WTC11 (cell line): Measurements from ENCODE around the gene TAF6. TPM values are rescaled to one million over a fixed set of nuclear protein-coding genes. Genes with fewer than 3 reads are reported as not detected.

Experiments
- ATAC-seq: fragments of 200-7000 bp; cut with Tn5 transposase; 2 replicates; pipeline ENCODE4 v1.10.0; 2021; ENCODE audit warnings: mild to moderate bottlenecking, moderate library complexity
- CTCF ChIA-PET: fragments of 300-600 bp; sonication (Branson Sonifier 250); formaldehyde crosslinking; loops from one replicate; lab custom pipeline; 2021; ENCODE audit warnings: antibody characterized with exemption; lab: Charles Lee
- POLR2A ChIA-PET: fragments of 350-600 bp; sonication (Branson Sonifier 250); formaldehyde crosslinking; loops from one replicate; lab custom pipeline; 2021; ENCODE audit warnings: antibody characterized with exemption; lab: Charles Lee
- DNase-seq: peaks from one replicate; pipeline ENCODE4 v3.0.0; 2021; ENCODE audit warnings: low spot score
- H3K27ac Mint-ChIP-seq: 2 replicates; pipeline ENCODE4 v1.8.0; 2021; ENCODE audit warnings: mixed read lengths
- H3K27me3 Mint-ChIP-seq: 2 replicates; pipeline ENCODE4 v1.8.0; 2021; ENCODE audit warnings: low read depth, mild to moderate bottlenecking, moderate library complexity, mixed read lengths
- H3K36me3 Mint-ChIP-seq: 2 replicates; pipeline ENCODE4 v1.8.0; 2021; ENCODE audit warnings: mixed read lengths
- H3K4me1 Mint-ChIP-seq: 2 replicates; pipeline ENCODE4 v1.8.0; 2022; ENCODE audit warnings: mixed read lengths
- H3K4me3 Mint-ChIP-seq: 2 replicates; pipeline ENCODE4 v1.8.0; 2021; ENCODE audit warnings: mild to moderate bottlenecking, moderate library complexity, mixed read lengths
- H3K9me3 Mint-ChIP-seq: 2 replicates; pipeline ENCODE4 v1.8.0; 2021; ENCODE audit warnings: mixed read lengths
- CREM ChIP-seq: sonication (generic); formaldehyde crosslinking; IDR thresholded peaks from 2 replicates; pipeline ENCODE4 v1.8.1; 2022; ENCODE audit warnings: mild to moderate bottlenecking, missing genetic modification reagents, moderate library complexity
- E2F4 ChIP-seq: sonication (generic); formaldehyde crosslinking; IDR thresholded peaks from 2 replicates; pipeline ENCODE4 v1.8.1; 2022; ENCODE audit warnings: low read depth, mild to moderate bottlenecking, moderate library complexity, missing genetic modification reagents, borderline replicate concordance
- E2F5 ChIP-seq: sonication (generic); formaldehyde crosslinking; IDR thresholded peaks from 2 replicates; pipeline ENCODE4 v1.8.1; 2022; ENCODE audit warnings: mild to moderate bottlenecking, moderate library complexity, missing genetic modification reagents
- EMX1 ChIP-seq: fragments of 250-450 bp; sonication (Bioruptor Pico); IDR thresholded peaks from 2 replicates; pipeline ENCODE4 v1.8.0; 2021; ENCODE audit warnings: mild to moderate bottlenecking
- ERG ChIP-seq: fragments of 250-450 bp; sonication (Bioruptor Pico); IDR thresholded peaks from 2 replicates; pipeline ENCODE4 v1.8.0; 2021; ENCODE audit warnings: mild to moderate bottlenecking
- GRHL2 ChIP-seq: fragments of 250-450 bp; sonication (Bioruptor Pico); IDR thresholded peaks from 2 replicates; pipeline ENCODE4 v1.8.0; 2022; ENCODE audit warnings: mild to moderate bottlenecking, moderate library complexity; ENCODE audit not compliant: insufficient replicate concordance, severe bottlenecking
- RELA ChIP-seq: sonication (generic); formaldehyde crosslinking; IDR thresholded peaks from 2 replicates; pipeline ENCODE4 v1.8.1; 2022; ENCODE audit warnings: missing genetic modification reagents, mild to moderate bottlenecking, borderline replicate concordance
- SMAD3 ChIP-seq: sonication (generic); formaldehyde crosslinking; IDR thresholded peaks from 2 replicates; pipeline ENCODE4 v1.8.0; 2022; ENCODE audit warnings: missing genetic modification reagents, mild to moderate bottlenecking, borderline replicate concordance
- SOX15 ChIP-seq: fragments of 250-450 bp; sonication (Bioruptor Pico); IDR thresholded peaks from 2 replicates; pipeline ENCODE4 v1.9.0; 2021; ENCODE audit warnings: mild to moderate bottlenecking
- USF2 ChIP-seq: sonication (generic); formaldehyde crosslinking; IDR thresholded peaks from 2 replicates; pipeline ENCODE4 v1.8.1; 2023; ENCODE audit warnings: mild to moderate bottlenecking, missing genetic modification reagents, moderate library complexity
- ZNF281 ChIP-seq: sonication (generic); formaldehyde crosslinking; IDR thresholded peaks from 2 replicates; pipeline ENCODE4 v1.8.0; 2023; ENCODE audit warnings: mild to moderate bottlenecking, missing genetic modification reagents
- ZNF416 ChIP-seq: fragments of 250-450 bp; sonication (Bioruptor Pico); IDR thresholded peaks from 2 replicates; pipeline ENCODE4 v1.9.0; 2021; ENCODE audit warnings: mild to moderate bottlenecking, inconsistent platforms
- total RNA-seq: library from RNA; stranded (reverse); gene quantifications from 3 replicates; pipeline ENCODE4 v1.2.3, GENCODE V29; 2021
- TF ChIP-seq, protein P1 (sequence below): sonication (generic); formaldehyde crosslinking; IDR thresholded peaks from 2 replicates; pipeline ENCODE4 v1.8.0; 2023; ENCODE audit warnings: missing genetic modification reagents
- TF ChIP-seq, protein P2 (sequence below): fragments of 250-450 bp; sonication (Bioruptor Pico); IDR thresholded peaks from 2 replicates; pipeline ENCODE4 v1.9.0; 2021; ENCODE audit warnings: moderate library complexity, mild to moderate bottlenecking, inconsistent platforms, borderline replicate concordance
- TF ChIP-seq, protein P3 (sequence below): sonication (generic); formaldehyde crosslinking; IDR thresholded peaks from 2 replicates; pipeline ENCODE4 v1.8.0; 2022; ENCODE audit warnings: mild to moderate bottlenecking, missing genetic modification reagents
- TF ChIP-seq, protein P4 (sequence below): sonication (generic); formaldehyde crosslinking; IDR thresholded peaks from 2 replicates; pipeline ENCODE4 v1.8.0; 2022; ENCODE audit warnings: mild to moderate bottlenecking, missing genetic modification reagents

The TAF6 gene
- total RNA-seq, 1 experiment from 2014 or later, result 121 TPM

- TF ChIP-seq ZNF281 (CRISPR knock-in tag) (no peak), EMX1 (CRISPR knock-in tag) (no peak), USF2 (no peak), RELA (no peak), SOX15 (CRISPR knock-in tag) (no peak)
- TF ChIP-seq, protein P1, sequence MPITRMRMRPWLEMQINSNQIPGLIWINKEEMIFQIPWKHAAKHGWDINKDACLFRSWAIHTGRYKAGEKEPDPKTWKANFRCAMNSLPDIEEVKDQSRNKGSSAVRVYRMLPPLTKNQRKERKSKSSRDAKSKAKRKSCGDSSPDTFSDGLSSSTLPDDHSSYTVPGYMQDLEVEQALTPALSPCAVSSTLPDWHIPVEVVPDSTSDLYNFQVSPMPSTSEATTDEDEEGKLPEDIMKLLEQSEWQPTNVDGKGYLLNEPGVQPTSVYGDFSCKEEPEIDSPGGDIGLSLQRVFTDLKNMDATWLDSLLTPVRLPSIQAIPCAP (CRISPR knock-in tag), result no peak
These were observed 53.5 kb downstream of the TAF6 start (continued) for GRCh38 chr7:100065452-100066186.

DNA sequence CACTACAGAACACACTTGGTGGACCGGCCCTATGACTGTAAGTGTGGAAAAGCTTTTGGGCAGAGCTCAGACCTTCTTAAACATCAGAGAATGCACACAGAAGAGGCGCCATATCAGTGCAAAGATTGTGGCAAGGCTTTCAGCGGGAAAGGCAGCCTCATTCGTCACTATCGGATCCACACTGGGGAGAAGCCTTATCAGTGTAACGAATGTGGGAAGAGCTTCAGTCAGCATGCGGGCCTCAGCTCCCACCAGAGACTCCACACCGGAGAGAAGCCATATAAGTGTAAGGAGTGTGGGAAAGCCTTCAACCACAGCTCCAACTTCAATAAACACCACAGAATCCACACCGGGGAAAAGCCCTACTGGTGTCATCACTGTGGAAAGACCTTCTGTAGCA, 55.0 kb downstream of the TAF6 start:
- H3K4me3 Mint-ChIP-seq, result no peak overlapping the region
- POLR2A ChIA-PET, result interaction anchor here (1.3 kb wide), 1 partner anchor 78 kb away, joined by 4 read pairs; no protein-coding TSS in a partner anchor
- no peaks in the 10 kb centered on the region for H3K4me1 Mint-ChIP-seq
- no peak overlapping the region for H3K27ac Mint-ChIP-seq
- H3K36me3 Mint-ChIP-seq, result peaks cover 54% of the 10 kb centered on the region
- no peaks in the 10 kb centered on the region for H3K9me3 Mint-ChIP-seq
- TF ChIP-seq GRHL2 (CRISPR knock-in tag) (no peak), SMAD3 (CRISPR knock-in tag) (no peak), E2F5 (no peak), E2F4 (CRISPR knock-in tag) (no peak), USF2 (no peak), CREM (CRISPR knock-in tag) (no peak), ZNF416 (CRISPR knock-in tag) (no peak), ERG (CRISPR knock-in tag) (no peak)
- TF ChIP-seq, protein P2, sequence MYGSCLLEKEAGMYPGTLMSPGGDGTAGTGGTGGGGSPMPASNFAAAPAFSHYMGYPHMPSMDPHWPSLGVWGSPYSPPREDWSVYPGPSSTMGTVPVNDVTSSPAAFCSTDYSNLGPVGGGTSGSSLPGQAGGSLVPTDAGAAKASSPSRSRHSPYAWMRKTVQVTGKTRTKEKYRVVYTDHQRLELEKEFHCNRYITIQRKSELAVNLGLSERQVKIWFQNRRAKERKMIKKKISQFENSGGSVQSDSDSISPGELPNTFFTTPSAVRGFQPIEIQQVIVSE, result no peak
- TF ChIP-seq, protein P3, sequence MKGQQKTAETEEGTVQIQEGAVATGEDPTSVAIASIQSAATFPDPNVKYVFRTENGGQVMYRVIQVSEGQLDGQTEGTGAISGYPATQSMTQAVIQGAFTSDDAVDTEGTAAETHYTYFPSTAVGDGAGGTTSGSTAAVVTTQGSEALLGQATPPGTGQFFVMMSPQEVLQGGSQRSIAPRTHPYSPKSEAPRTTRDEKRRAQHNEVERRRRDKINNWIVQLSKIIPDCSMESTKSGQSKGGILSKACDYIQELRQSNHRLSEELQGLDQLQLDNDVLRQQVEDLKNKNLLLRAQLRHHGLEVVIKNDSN, result no peak
- TF ChIP-seq, protein P4, sequence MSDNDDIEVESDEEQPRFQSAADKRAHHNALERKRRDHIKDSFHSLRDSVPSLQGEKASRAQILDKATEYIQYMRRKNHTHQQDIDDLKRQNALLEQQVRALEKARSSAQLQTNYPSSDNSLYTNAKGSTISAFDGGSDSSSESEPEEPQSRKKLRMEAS, result no peak
- TF ChIP-seq, protein P1 (CRISPR knock-in tag), result no peak
- CTCF ChIA-PET, result interaction anchor here (1.2 kb wide), 1 partner anchor 151 kb away, joined by 3 read pairs; no protein-coding TSS in a partner anchor
- ATAC-seq, result no peak
- no peaks in the 10 kb centered on the region for H3K27me3 Mint-ChIP-seq
- DNase-seq, result no peak
